SK-N-MC (cell line): ENCODE results near the gene FNIP2.

ENCODE experiments used
- EZH2 ChIP-seq: fragments of 200-600 bp; sonication (generic); IDR thresholded peaks from one replicate; pipeline ENCODE4 v1.6.1; 2017; ENCODE audit warnings: antibody characterized with exemption
- POLR2AphosphoS5 ChIP-seq: IDR thresholded peaks from 2 replicates; pipeline ENCODE4 v1.6.1; 2012; ENCODE audit warnings: mild to moderate bottlenecking, low read depth, low read length, borderline replicate concordance

DNA sequence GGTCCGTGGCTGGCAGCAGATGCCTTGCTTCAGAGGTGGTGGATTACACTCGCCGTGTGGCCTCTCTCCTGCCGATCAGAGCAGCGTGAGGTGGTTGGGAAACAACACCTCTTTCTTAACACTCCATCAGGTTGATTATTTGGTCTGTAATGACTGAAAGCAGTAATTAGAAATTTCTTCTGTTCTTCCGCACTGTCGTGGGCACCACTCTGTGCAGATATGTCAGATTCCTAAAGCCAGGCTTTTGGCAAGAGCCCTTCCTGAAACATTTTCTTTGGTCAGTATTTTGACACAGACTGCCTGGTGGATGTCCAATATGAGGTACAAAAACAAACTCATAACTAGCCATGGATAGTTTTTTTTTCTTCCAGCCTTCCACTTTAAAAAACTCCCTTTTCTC lies 100.9 kb downstream of the FNIP2 start:
- no peak for TF ChIP-seq POLR2AphosphoS5
- no peak for TF ChIP-seq EZH2
